OCI-LY1 (cell line): Measurements from ENCODE around the gene FKBP8.

ENCODE experiments used
- H2AFZ ChIP-seq: fragments of 200-600 bp; sonication (generic), shearing (Covaris generic); 2 replicates; pipeline ENCODE4 v1.6.0; 2014; ENCODE audit warnings: antibody characterized with exemption, mild to moderate bottlenecking, low read length
- H3F3A ChIP-seq: fragments of 200-600 bp; sonication (generic), shearing (Covaris generic); 2 replicates; pipeline ENCODE4 v1.6.0; 2014; ENCODE audit warnings: mild to moderate bottlenecking, antibody characterized with exemption, low read length, moderate library complexity; ENCODE audit not compliant: insufficient read depth
- H3K27ac ChIP-seq: fragments of 200-600 bp; sonication (generic); 2 replicates; pipeline ENCODE4 v1.5.1; 2014; ENCODE audit warnings: low read length, mixed run types, mild to moderate bottlenecking, low read depth; ENCODE audit not compliant: poor library complexity, severe bottlenecking
- H3K27me3 ChIP-seq: fragments of 200-600 bp; sonication (generic); 2 replicates; pipeline ENCODE4 v1.6.0; 2014; ENCODE audit warnings: antibody characterized with exemption, mild to moderate bottlenecking, low read length, moderate library complexity; ENCODE audit not compliant: insufficient read depth
- H3K36me3 ChIP-seq: fragments of 200-600 bp; sonication (generic); 2 replicates; pipeline ENCODE4 v1.6.1; 2014; ENCODE audit warnings: mild to moderate bottlenecking, antibody characterized with exemption, low read length, moderate library complexity, mixed read lengths; ENCODE audit not compliant: insufficient read depth
- H3K4me1 ChIP-seq: fragments of 200-600 bp; sonication (generic); 2 replicates; pipeline ENCODE4 v1.5.1; 2014; ENCODE audit warnings: mild to moderate bottlenecking, low read length, moderate library complexity; ENCODE audit not compliant: insufficient read depth, severe bottlenecking
- H3K4me2 ChIP-seq: fragments of 200-600 bp; sonication (generic), shearing (Covaris generic); 2 replicates; pipeline ENCODE4 v1.6.1; 2014; ENCODE audit warnings: low read length
- H3K4me3 ChIP-seq: fragments of 200-600 bp; sonication (generic); 2 replicates; pipeline ENCODE4 v1.5.1; 2014; ENCODE audit warnings: low read length, low read depth, mild to moderate bottlenecking, mixed read lengths; ENCODE audit not compliant: poor library complexity, severe bottlenecking
- H3K79me2 ChIP-seq: fragments of 200-600 bp; shearing (Covaris generic); 2 replicates; pipeline ENCODE4 v1.6.1; 2016; ENCODE audit warnings: mixed run types, low read length, mixed read lengths; ENCODE audit not compliant: insufficient read depth
- H3K9ac ChIP-seq: fragments of 200-600 bp; sonication (generic), shearing (Covaris generic); 2 replicates; pipeline ENCODE4 v1.6.1; 2014; ENCODE audit warnings: mild to moderate bottlenecking, low read length, mixed read lengths
- H3K9me2 ChIP-seq: fragments of 200-600 bp; sonication (generic), shearing (Covaris generic); 2 replicates; pipeline ENCODE4 v1.6.1; 2014; ENCODE audit warnings: low read depth, mild to moderate bottlenecking, low read length, mixed read lengths
- H3K9me3 ChIP-seq: fragments of 200-600 bp; shearing (Covaris generic); 2 replicates; pipeline ENCODE4 v1.6.1; 2014; ENCODE audit warnings: low read length, mixed read lengths
- H4K20me1 ChIP-seq: fragments of 200-600 bp; sonication (generic), shearing (Covaris generic); 2 replicates; pipeline ENCODE4 v1.6.0; 2016; ENCODE audit warnings: mild to moderate bottlenecking, low read length; ENCODE audit not compliant: insufficient read depth
- CTCF ChIP-seq: fragments of 200-600 bp; sonication (generic), shearing (Covaris generic); IDR thresholded peaks from 2 replicates; pipeline ENCODE4 v1.5.1; 2017; ENCODE audit warnings: mild to moderate bottlenecking, antibody characterized with exemption, low read length, moderate library complexity, mixed read lengths
- EZH2 ChIP-seq: fragments of 200-600 bp; sonication (generic), shearing (Covaris generic); IDR thresholded peaks from 2 replicates; pipeline ENCODE4 v1.8.0; 2017; ENCODE audit warnings: borderline replicate concordance, mixed run types, mild to moderate bottlenecking, antibody characterized with exemption, low read length, moderate library complexity, mixed read lengths

Gene FKBP8

GRCh38 chr19:18537431-18537830, 5.9 kb downstream of the FKBP8 start:
- H2AFZ ChIP-seq: no peak overlapping the region
- H3K27me3 ChIP-seq: no peaks in the 10 kb centered on the region
- H3K27ac ChIP-seq: no peak overlapping the region
- no peak overlapping the region for H3K9ac ChIP-seq
- H3K9me3 ChIP-seq: no peaks in the 10 kb centered on the region
- no peaks in the 10 kb centered on the region for H3F3A ChIP-seq
- H3K79me2 ChIP-seq: 0 out of 2 replicates have a peak, but pooled peaks cover 2% of the 10 kb centered on the region
- TF ChIP-seq CTCF: no peak
- TF ChIP-seq EZH2: no peak
- H3K4me2 ChIP-seq: no peak overlapping the region
- H3K9me2 ChIP-seq: no peaks in the 10 kb centered on the region
- H3K4me1 ChIP-seq: peaks cover 11% of the 10 kb centered on the region
- H4K20me1 ChIP-seq: no peaks in the 10 kb centered on the region
- H3K36me3 ChIP-seq: peaks cover 59% of the 10 kb centered on the region
- no peak overlapping the region for H3K4me3 ChIP-seq

GRCh38 chr19:18536475-18536874, 6.9 kb downstream of the FKBP8 start:
- no peak overlapping the region for H3K27ac ChIP-seq
- no peak overlapping the region for H3K4me2 ChIP-seq

GRCh38 chr19:18533058-18533457, 10.3 kb downstream of the FKBP8 start:
- Histone ChIP-seq H3K4me3 (no peak overlapping the region), H2AFZ (no peak overlapping the region), H3K4me2 (no peak overlapping the region), H3K9ac (no peak overlapping the region), H3K27me3 (no peaks in the 10 kb centered on the region), H3K27ac (no peak overlapping the region), H4K20me1 (no peaks in the 10 kb centered on the region), H3K79me2 (no peaks in the 10 kb centered on the region), H3K36me3 (peaks cover 38% of the 10 kb centered on the region), H3K9me2 (no peaks in the 10 kb centered on the region), H3K4me1 (no peaks in the 10 kb centered on the region), H3F3A (no peaks in the 10 kb centered on the region), H3K9me3 (no peaks in the 10 kb centered on the region)
- TF ChIP-seq EZH2: no peak
- TF ChIP-seq CTCF: no peak

More at GRCh38 chr19:18536475-18536874, 6.9 kb downstream of the FKBP8 start:
- Histone ChIP-seq H3K27me3 (no peaks in the 10 kb centered on the region), H3K4me1 (peaks cover under 1% of the 10 kb centered on the region), H3K36me3 (peaks cover 65% of the 10 kb centered on the region), H4K20me1 (no peaks in the 10 kb centered on the region), H3K4me3 (no peak overlapping the region), H2AFZ (no peak overlapping the region), H3K9me2 (no peaks in the 10 kb centered on the region), H3F3A (no peaks in the 10 kb centered on the region), H3K79me2 (no peaks in the 10 kb centered on the region), H3K9me3 (no peaks in the 10 kb centered on the region), H3K9ac (no peak overlapping the region)
- no peak for TF ChIP-seq EZH2
- no peak for TF ChIP-seq CTCF
